ES-I3 (cell line): ENCODE results near the gene TRERF1.

ENCODE experiments used
- H3K36me3 ChIP-seq: 2 replicates; pipeline ENCODE4 v1.6.1; 2013; ENCODE audit warnings: mild to moderate bottlenecking, low read length, control low read depth, moderate library complexity; ENCODE audit not compliant: insufficient read depth
- H3K4me1 ChIP-seq: 2 replicates; pipeline ENCODE4 v1.6.1; 2013; ENCODE audit warnings: mild to moderate bottlenecking, control low read depth, low read length; ENCODE audit not compliant: insufficient read depth
- H3K9ac ChIP-seq: 2 replicates; pipeline ENCODE4 v1.6.1; 2013; ENCODE audit warnings: low read depth, mild to moderate bottlenecking, low read length, moderate library complexity
- H3K9me3 ChIP-seq: 2 replicates; pipeline ENCODE4 v1.6.1; 2013; ENCODE audit warnings: mild to moderate bottlenecking, low read length, moderate library complexity; ENCODE audit not compliant: control insufficient read depth, insufficient read depth

Gene TRERF1

GRCh38 chr6:42423244-42423643, 28.5 kb downstream of the TRERF1 start:
- Histone ChIP-seq H3K9ac (no peak overlapping the region), H3K9me3 (no peaks in the 10 kb centered on the region), H3K4me1 (peaks cover 7% of the 10 kb centered on the region), H3K36me3 (no peaks in the 10 kb centered on the region)

GRCh38 chr6:42420741-42421140, 31.0 kb downstream of the TRERF1 start:
- no peaks in the 10 kb centered on the region for H3K36me3 ChIP-seq
- no peaks in the 10 kb centered on the region for H3K9me3 ChIP-seq
- peaks cover 6% of the 10 kb centered on the region; the same call in 1 of the 2 replicates for H3K4me1 ChIP-seq
- no peak overlapping the region for H3K9ac ChIP-seq

GRCh38 chr6:42419490-42420280, 32.0 kb downstream of the TRERF1 start:
- Histone ChIP-seq H3K4me1 (peaks cover 6% of the 10 kb centered on the region; the same call in 1 of the 2 replicates), H3K36me3 (no peaks in the 10 kb centered on the region), H3K9ac (no peak overlapping the region), H3K9me3 (no peaks in the 10 kb centered on the region)

- H3K9ac ChIP-seq, result no peak overlapping the region
- no peaks in the 10 kb centered on the region for H3K36me3 ChIP-seq
- no peaks in the 10 kb centered on the region for H3K9me3 ChIP-seq
- H3K4me1 ChIP-seq, result peaks cover 6% of the 10 kb centered on the region; the same call in 1 of the 2 replicates
Measured at GRCh38 chr6:42418724-42419123, 33.0 kb downstream of the TRERF1 start.

GRCh38 chr6:42417641-42418112, 34.0 kb downstream of the TRERF1 start:
- Histone ChIP-seq H3K9me3 (no peaks in the 10 kb centered on the region), H3K36me3 (no peaks in the 10 kb centered on the region), H3K9ac (no peak overlapping the region), H3K4me1 (peaks cover 6% of the 10 kb centered on the region; the same call in 1 of the 2 replicates)

- no peaks in the 10 kb centered on the region for H3K36me3 ChIP-seq
- H3K9ac ChIP-seq, result no peak overlapping the region
- peaks cover 14% of the 10 kb centered on the region for H3K4me1 ChIP-seq
- H3K9me3 ChIP-seq, result no peaks in the 10 kb centered on the region
Measured at GRCh38 chr6:42411406-42411805, 40.3 kb downstream of the TRERF1 start.

GRCh38 chr6:42410861-42411260, 40.9 kb downstream of the TRERF1 start:
- Histone ChIP-seq H3K36me3 (no peaks in the 10 kb centered on the region), H3K9me3 (no peaks in the 10 kb centered on the region), H3K4me1 (peaks cover 14% of the 10 kb centered on the region), H3K9ac (no peak overlapping the region)

- peaks cover 22% of the 10 kb centered on the region for H3K4me1 ChIP-seq
- H3K36me3 ChIP-seq, result no peaks in the 10 kb centered on the region
- no peaks in the 10 kb centered on the region for H3K9me3 ChIP-seq
- no peak overlapping the region for H3K9ac ChIP-seq
Measured at GRCh38 chr6:42409581-42409980, 42.1 kb downstream of the TRERF1 start.

GRCh38 chr6:42407379-42407778, 44.3 kb downstream of the TRERF1 start:
- peaks cover 40% of the 10 kb centered on the region for H3K4me1 ChIP-seq
- no peaks in the 10 kb centered on the region for H3K36me3 ChIP-seq
- no peak overlapping the region for H3K9ac ChIP-seq
- no peaks in the 10 kb centered on the region for H3K9me3 ChIP-seq

GRCh38 chr6:42406306-42407280, 45.1 kb downstream of the TRERF1 start:
- H3K4me1 ChIP-seq, result peaks cover 42% of the 10 kb centered on the region

GRCh38 chr6:42405021-42405420, 46.7 kb downstream of the TRERF1 start:
- Histone ChIP-seq H3K4me1 (peaks cover 42% of the 10 kb centered on the region), H3K36me3 (no peaks in the 10 kb centered on the region), H3K9ac (no peak overlapping the region), H3K9me3 (no peaks in the 10 kb centered on the region)

More at GRCh38 chr6:42406306-42407280, 45.1 kb downstream of the TRERF1 start:
- H3K9me3 ChIP-seq, result no peaks in the 10 kb centered on the region
- H3K36me3 ChIP-seq, result no peaks in the 10 kb centered on the region
- H3K9ac ChIP-seq, result no peak overlapping the region

- H3K36me3 ChIP-seq, result no peaks in the 10 kb centered on the region
- no peak overlapping the region for H3K9ac ChIP-seq
- no peaks in the 10 kb centered on the region for H3K9me3 ChIP-seq
- peaks cover 42% of the 10 kb centered on the region for H3K4me1 ChIP-seq
Measured at GRCh38 chr6:42404484-42404883, 47.2 kb downstream of the TRERF1 start.

GRCh38 chr6:42403831-42404230, 47.9 kb downstream of the TRERF1 start:
- Histone ChIP-seq H3K4me1 (peaks cover 42% of the 10 kb centered on the region), H3K9me3 (no peaks in the 10 kb centered on the region), H3K36me3 (no peaks in the 10 kb centered on the region), H3K9ac (no peak overlapping the region)

- Histone ChIP-seq H3K4me1 (peaks cover 42% of the 10 kb centered on the region), H3K9me3 (no peaks in the 10 kb centered on the region), H3K36me3 (no peaks in the 10 kb centered on the region), H3K9ac (no peak overlapping the region)
Measured at GRCh38 chr6:42403421-42403820, 48.3 kb downstream of the TRERF1 start.
